RWPE1 (cell line): ENCODE measurements around the gene IFIT2.
"Not testable (repeated sequence)": the region's sequence is repeated elsewhere in the genome, so short reads cannot be mapped to it uniquely, and the experiment has no call there.

Experiments used
- CTCF ChIA-PET: fragments of 350-600 bp; sonication (Branson Sonifier 250); formaldehyde crosslinking; extraction: SDS; loops from one replicate; lab custom pipeline; 2021; lab: Yijun Ruan, JAX
- POLR2A ChIA-PET: fragments of 400-600 bp; formaldehyde crosslinking; extraction: SDS; loops from one replicate; lab custom pipeline; 2020; ENCODE audit warnings: antibody characterized with exemption; ENCODE audit not compliant: low non-redundant PET; lab: Yijun Ruan, JAX
- DNase-seq: peaks from one replicate; pipeline ENCODE4 v3.0.0; 2012; ENCODE audit warnings: low spot score
- H3K27ac ChIP-seq: fragments of 450-650 bp; 2 replicates; pipeline ENCODE4 v1.5.1; 2017
- CTCF ChIP-seq: fragments of 450-650 bp; conservative IDR thresholded peaks from 2 replicates; pipeline ENCODE4 v1.5.1; 2017; ENCODE audit warnings: low read depth, mild to moderate bottlenecking

Gene IFIT2

GRCh38 chr10:89283936-89284475 lies 17.8 kb upstream of the IFIT2 start:
- ChIA-PET CTCF (interaction anchor here (0.8 to 1.0 kb wide), 2 partner anchors 18 to 654 kb away, joined by 3 read pairs; partner anchors contain the start of gene IFIT2), POLR2A (no interaction called here)
- H3K27ac ChIP-seq, result no peak overlapping the region
- no peak for DNase-seq
- TF ChIP-seq CTCF, result no peak

GRCh38 chr10:89284711-89285110 lies 17.1 kb upstream of the IFIT2 start:
- H3K27ac ChIP-seq, DNase-seq, POLR2A ChIA-PET, CTCF ChIA-PET: not testable (repeated sequence)

- DNase-seq, POLR2A ChIA-PET, H3K27ac ChIP-seq, CTCF ChIA-PET: not testable (repeated sequence)
These were observed 16.5 kb upstream of the IFIT2 start for GRCh38 chr10:89285303-89285702.

DNA sequence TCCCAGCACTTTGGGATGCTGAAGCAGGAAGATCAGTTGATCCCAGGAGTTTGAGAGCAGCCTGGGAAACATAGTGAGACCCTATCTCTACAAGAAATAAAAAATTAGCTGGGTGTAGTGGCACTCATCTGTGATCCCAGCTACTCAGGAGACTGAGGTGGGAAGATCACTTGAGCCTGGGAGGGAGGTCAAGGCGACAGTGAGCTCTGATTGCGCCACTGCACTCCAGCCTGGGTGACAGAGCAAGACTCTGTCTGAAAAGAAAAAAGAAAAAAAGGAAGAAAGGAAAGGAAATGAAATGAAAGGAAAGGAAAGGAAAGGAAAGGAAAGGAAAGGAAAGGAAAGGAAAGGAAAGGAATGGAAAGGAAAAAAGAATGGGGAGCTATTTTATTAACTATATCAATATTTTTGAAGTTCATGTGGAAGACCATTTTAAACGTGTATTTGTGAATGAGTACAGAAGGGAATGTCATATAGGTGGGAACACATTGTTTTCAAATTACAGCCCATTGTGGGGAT lies 7.1 kb upstream of the IFIT2 start:
- CTCF ChIA-PET, result interaction anchor here (0.7 to 0.8 kb wide), 3 partner anchors 14 to 597 kb away, joined by 3 to 7 read pairs (median 4); no protein-coding TSS in a partner anchor

GRCh38 chr10:89295597-89295996 lies 6.2 kb upstream of the IFIT2 start:
- DNase-seq, result no peak
- CTCF ChIA-PET, result no interaction called here
- POLR2A ChIA-PET, result no interaction called here
- no peak for TF ChIP-seq CTCF
- no peak overlapping the region for H3K27ac ChIP-seq

More for the DNA sequence above, 7.1 kb upstream of the IFIT2 start:
- H3K27ac ChIP-seq, result no peak overlapping the region
- POLR2A ChIA-PET, result no interaction called here
- no peak for DNase-seq
- no peak for TF ChIP-seq CTCF

DNA sequence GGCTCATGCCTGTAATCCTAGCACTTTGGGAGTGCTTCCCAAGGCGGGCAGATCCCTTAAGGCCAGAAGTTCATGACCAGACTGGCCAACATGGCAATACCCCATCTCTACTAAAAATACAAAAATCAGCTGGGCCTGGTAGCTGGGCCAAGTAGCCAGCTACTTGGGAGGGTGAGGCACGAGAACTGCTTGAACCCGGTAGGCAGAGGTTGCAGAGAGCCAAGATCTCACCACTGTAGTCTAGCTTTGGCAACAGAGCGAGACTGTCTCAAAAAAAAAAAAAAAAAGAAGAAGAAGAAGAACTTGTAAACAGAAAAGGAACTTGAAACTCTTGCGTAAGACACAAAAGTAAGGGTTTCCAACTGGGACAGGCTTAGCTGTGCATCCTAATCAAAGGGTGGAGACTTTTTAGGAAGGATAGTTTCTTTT lies 5.6 kb upstream of the IFIT2 start:
- CTCF ChIA-PET, result no interaction called here
- H3K27ac ChIP-seq, result peak overlapping the region; percentile 64
- TF ChIP-seq CTCF, result no peak
- POLR2A ChIA-PET, result no interaction called here
- no peak for DNase-seq

GRCh38 chr10:89297356-89297755 lies 4.5 kb upstream of the IFIT2 start:
- DNase-seq, result no peak
- H3K27ac ChIP-seq, result no peak overlapping the region
- ChIA-PET POLR2A (no interaction called here), CTCF (no interaction called here)
- no peak for TF ChIP-seq CTCF
